GM12873 (cell line): ENCODE data around the gene FANCD2.

Source experiments
- CTCF ChIP-seq: IDR thresholded peaks from 2 replicates; pipeline ENCODE4 v1.5.1; 2012; ENCODE audit warnings: low read depth, mild to moderate bottlenecking, moderate library complexity, low read length, control low read depth; ENCODE audit not compliant: insufficient read depth; ENCODE audit errors: missing control alignments

The FANCD2 gene

GRCh38 chr3:10149226-10149625 is 123.0 kb downstream of the FANCD2 start:
- TF ChIP-seq CTCF, result no peak

- TF ChIP-seq CTCF, result no peak
Measured at GRCh38 chr3:10150987-10151386, 124.8 kb downstream of the FANCD2 start.
